ENCODE results near the gene ARVCF. TPM values are rescaled to one million over a fixed set of nuclear protein-coding genes. Genes with fewer than 3 reads are reported as not detected.
A peak's percentile ranks its signal among the peaks of the same experiment; 100 is the strongest.
"Not testable (repeated sequence)": the region's sequence is repeated elsewhere in the genome, so short reads cannot be mapped to it uniquely, and the experiment has no call there.

Gene ARVCF
- polyA plus RNA-seq, 6 donors from 2014 or later, result 0.24 to 2.5 (median 0.56) TPM; not detected in 1

GRCh38 chr22:19927696-19928095 lies 88.9 kb downstream of the ARVCF start:
- Mint-ChIP-seq H3K27me3 (no peaks in the 10 kb centered on the region), H3K4me3 (no peak overlapping the region), H3K9me3 (peaks cover 0 to 2% (median 0%) of the 10 kb centered on the region in 7 donors), H3K4me1 (peaks cover 7 to 16% (median 9%) of the 10 kb centered on the region in 3 donors), H3K27ac (no peak overlapping the region), H3K36me3 (peaks cover 10 to 13% of the 10 kb centered on the region in 2 donors)
- no peak for DNase-seq
- no peak for ATAC-seq (ENCODE audit: low read depth in 2 of 2)

- H3K9me3 Mint-ChIP-seq; ATAC-seq (ENCODE audit: low read depth in 2 of 2); DNase-seq; H3K4me3 Mint-ChIP-seq; H3K27ac Mint-ChIP-seq; H3K27me3 Mint-ChIP-seq: not testable (repeated sequence)
- H3K36me3 Mint-ChIP-seq, result peaks cover 10 to 13% of the 10 kb centered on the region in 2 donors
- peaks cover 3 to 20% (median 4%) of the 10 kb centered on the region in 3 donors for H3K4me1 Mint-ChIP-seq
These were observed 90.6 kb downstream of the ARVCF start for GRCh38 chr22:19926028-19926427.

- Mint-ChIP-seq H3K27me3 (no peaks in the 10 kb centered on the region), H3K27ac (no peak overlapping the region), H3K9me3 (no peaks in the 10 kb centered on the region), H3K36me3 (peaks cover 10 to 13% of the 10 kb centered on the region in 2 donors), H3K4me1 (peaks cover 0 to 14% (median 3%) of the 10 kb centered on the region in 3 donors), H3K4me3 (no peak overlapping the region)
- no peak for DNase-seq
- ATAC-seq (ENCODE audit: low read depth in 2 of 2), result no peak
These were observed 92.6 kb downstream of the ARVCF start for GRCh38 chr22:19923914-19924513.

GRCh38 chr22:19921544-19922081 lies 95.0 kb downstream of the ARVCF start:
- Mint-ChIP-seq H3K36me3 (peaks cover 5 to 6% of the 10 kb centered on the region in 2 donors), H3K4me3 (no peak overlapping the region), H3K4me1 (peaks cover 0 to 14% (median 3%) of the 10 kb centered on the region in 3 donors), H3K27me3 (no peaks in the 10 kb centered on the region), H3K27ac (peak overlapping the region in 1 of 6 donors; percentile 61), H3K9me3 (no peaks in the 10 kb centered on the region)
- ATAC-seq (ENCODE audit: low read depth in 2 of 2) (no peak), DNase-seq (no peak)

Other genes starting within 250 kb of the ARVCF start
- gene GNB1L, start 161.9 kb downstream of the ARVCF start, polyA plus RNA-seq (ENCODE audit: low read depth in 6 of 6), result 10 to 100 TPM in 4 of 6 donors, 1 to 10 TPM in 2; 6.2 to 14.8 (median 12.0) TPM
- 1 to 10 TPM in 5 of 6 donors, not detected in 1; 5.5 to 8.9 (median 6.1) TPM for gene RTL10, start 161.9 kb downstream of the ARVCF start, polyA plus RNA-seq (ENCODE audit: low read depth in 6 of 6)
- gene COMT, start 75.1 kb downstream of the ARVCF start, polyA plus RNA-seq (ENCODE audit: low read depth in 6 of 6), result 10 to 100 TPM; 62.2 to 76.0 (median 69.6) TPM
- gene TXNRD2, start 75.0 kb downstream of the ARVCF start, polyA plus RNA-seq (ENCODE audit: low read depth in 6 of 6), result 10 to 100 TPM in 3 of 6 donors, 1 to 10 TPM in 3; 8.1 to 14.7 (median 10.1) TPM
- 10 to 100 TPM; 24.3 to 46.1 (median 34.6) TPM for gene TANGO2, start 4.3 kb upstream of the ARVCF start, polyA plus RNA-seq (ENCODE audit: low read depth in 6 of 6)
- gene DGCR8, start 63.4 kb upstream of the ARVCF start, polyA plus RNA-seq (ENCODE audit: low read depth in 6 of 6), result 1 to 10 TPM in 5 of 6 donors, under 1 TPM in 1; 0.49 to 6.7 (median 2.3) TPM
- gene RANBP1, start 99.3 kb upstream of the ARVCF start, polyA plus RNA-seq (ENCODE audit: low read depth in 6 of 6), result 100 to 1,000 TPM in 2 of 6 donors, 10 to 100 TPM in 4; 73.1 to 107 (median 91.0) TPM
- gene TRMT2A, start 100.4 kb upstream of the ARVCF start, polyA plus RNA-seq (ENCODE audit: low read depth in 6 of 6), result 10 to 100 TPM; 15.1 to 29.7 (median 21.3) TPM
- gene ZDHHC8, start 115.0 kb upstream of the ARVCF start, polyA plus RNA-seq (ENCODE audit: low read depth in 6 of 6), result 1 to 10 TPM in 5 of 6 donors, under 1 TPM in 1; 0.56 to 4.4 (median 2.5) TPM
- not detected for gene CCDC188, start 134.2 kb upstream of the ARVCF start, polyA plus RNA-seq (ENCODE audit: low read depth in 6 of 6)